ENCODE measurements around the gene CRACR2B.

CRACR2B gene

DNA sequence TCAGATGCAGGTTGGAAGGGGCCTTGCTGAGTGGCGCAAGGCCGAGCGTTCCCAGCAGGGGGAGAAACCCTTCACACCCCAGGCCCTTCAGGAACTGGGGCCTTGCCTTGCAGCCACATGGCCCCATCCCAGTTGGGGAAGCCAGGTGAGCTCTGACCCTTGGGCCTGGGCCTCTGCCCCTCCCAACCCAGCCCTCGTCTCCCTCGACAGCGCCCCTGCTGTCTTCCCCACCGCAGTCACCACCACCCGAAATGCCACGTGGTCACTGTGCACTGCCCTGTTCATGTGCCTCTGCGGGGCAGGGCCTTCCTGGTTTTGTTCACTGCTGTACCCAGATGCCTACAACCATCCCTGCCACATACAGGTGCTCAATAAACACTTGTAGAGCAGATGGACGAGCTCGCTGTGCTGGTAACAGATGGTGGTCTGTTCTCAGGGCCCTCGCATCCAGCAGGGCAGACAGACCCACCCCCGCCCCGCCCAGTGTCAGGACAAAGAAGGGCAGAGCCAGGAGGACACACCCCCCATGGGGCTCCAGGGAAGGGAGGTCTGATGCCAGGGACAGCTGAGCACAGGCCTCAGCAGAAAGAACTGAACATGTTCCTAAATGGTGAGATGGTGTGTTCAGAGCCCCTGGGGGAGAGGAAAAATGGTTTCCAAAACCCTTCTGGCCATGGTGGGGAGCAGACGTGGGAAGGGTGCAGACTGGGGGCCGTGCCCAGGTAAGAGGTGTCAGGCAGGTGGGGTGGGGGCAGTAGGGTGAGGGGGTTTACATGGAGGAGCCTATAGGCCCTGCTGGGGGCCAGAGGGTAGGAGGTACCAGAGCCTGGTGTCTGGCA is 10.9 kb downstream of the CRACR2B start:
- no peaks in the 10 kb centered on the region for H3K9me2 ChIP-seq (replicated peaks; ENCODE audit: insufficient read depth, low read length)
- no peak overlapping the region for H3K4me2 ChIP-seq (ENCODE audit: low read depth, low read length)
- DNase-seq = no peak
- H3K27me3 ChIP-seq (replicated peaks; ENCODE audit: insufficient read depth, low read length) = peaks cover 7% of the 10 kb centered on the region
- no peak for TF ChIP-seq CTCF (IDR thresholded peaks at IDR 0.05; ENCODE audit: low read length)
- TF ChIP-seq EZH2 (optimal IDR thresholded peaks at IDR 0.05; ENCODE audit: low read depth, low read length) = no peak
- TF ChIP-seq EZH2phosphoT487 (IDR thresholded peaks at IDR 0.05; ENCODE audit: low read length) = no peak
- no peak overlapping the region for H3K27ac ChIP-seq (ENCODE audit: low read length)
- H3F3A ChIP-seq (ENCODE audit: insufficient read depth, low read length) = no peaks in the 10 kb centered on the region
- peaks cover 33% of the 10 kb centered on the region for H3K79me2 ChIP-seq (ENCODE audit: low read length)
- H4K20me1 ChIP-seq (ENCODE audit: insufficient read depth, low read length) = peaks cover 9% of the 10 kb centered on the region
- no peak overlapping the region for H2AFZ ChIP-seq (ENCODE audit: low read length)
- H3K4me1 ChIP-seq (ENCODE audit: low read length) = peaks cover 13% of the 10 kb centered on the region
- H3K9ac ChIP-seq (ENCODE audit: low read length) = no peak overlapping the region
- H3K36me3 ChIP-seq (replicated peaks; ENCODE audit: insufficient read depth, low read length) = 0 out of 2 replicates have a peak, but pooled peaks cover 4% of the 10 kb centered on the region
- no peaks in the 10 kb centered on the region for H3K9me3 ChIP-seq (replicated peaks; ENCODE audit: insufficient read depth, low read length)
- H3K4me3 ChIP-seq (ENCODE audit: low read length) = no peak overlapping the region

DNA sequence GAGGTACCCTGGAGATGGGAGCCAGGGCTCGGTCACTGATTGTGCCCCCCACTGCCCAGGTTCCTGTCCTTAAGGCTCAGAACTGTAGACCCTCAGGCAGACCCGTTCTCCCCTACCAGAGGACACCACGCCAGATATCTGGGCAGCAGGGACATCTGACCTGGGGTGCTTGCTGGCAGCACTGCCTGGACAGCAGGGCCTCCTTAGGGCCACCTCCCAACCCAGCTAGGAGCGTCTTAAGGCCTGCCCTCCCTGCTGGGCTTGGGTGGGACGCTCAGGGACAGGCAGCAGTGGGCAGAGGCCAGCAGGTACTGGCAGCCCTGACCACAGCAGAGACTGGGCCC is 11.5 kb downstream of the CRACR2B start:
- H3K9ac ChIP-seq (ENCODE audit: low read length) = no peak overlapping the region
- H3K27ac ChIP-seq (ENCODE audit: low read length) = no peak overlapping the region
- 0 out of 2 replicates have a peak, but pooled peaks cover 4% of the 10 kb centered on the region for H3K36me3 ChIP-seq (replicated peaks; ENCODE audit: insufficient read depth, low read length)
- H3K4me3 ChIP-seq (ENCODE audit: low read length) = no peak overlapping the region
- no peaks in the 10 kb centered on the region for H3K9me2 ChIP-seq (replicated peaks; ENCODE audit: insufficient read depth, low read length)
- no peaks in the 10 kb centered on the region for H3F3A ChIP-seq (ENCODE audit: insufficient read depth, low read length)
- H3K79me2 ChIP-seq (ENCODE audit: low read length) = peaks cover 31% of the 10 kb centered on the region
- H4K20me1 ChIP-seq (ENCODE audit: insufficient read depth, low read length) = peaks cover 9% of the 10 kb centered on the region
- no peak overlapping the region for H2AFZ ChIP-seq (ENCODE audit: low read length)
- no peak for DNase-seq
- H3K27me3 ChIP-seq (replicated peaks; ENCODE audit: insufficient read depth, low read length) = peaks cover 13% of the 10 kb centered on the region
- H3K9me3 ChIP-seq (replicated peaks; ENCODE audit: insufficient read depth, low read length) = no peaks in the 10 kb centered on the region
- TF ChIP-seq CTCF (IDR thresholded peaks at IDR 0.05; ENCODE audit: low read length) (no peak), EZH2phosphoT487 (IDR thresholded peaks at IDR 0.05; ENCODE audit: low read length) (no peak), EZH2 (optimal IDR thresholded peaks at IDR 0.05; ENCODE audit: low read depth, low read length) (no peak)
- peaks cover 10% of the 10 kb centered on the region for H3K4me1 ChIP-seq (ENCODE audit: low read length)
- H3K4me2 ChIP-seq (ENCODE audit: low read depth, low read length) = no peak overlapping the region

DNA sequence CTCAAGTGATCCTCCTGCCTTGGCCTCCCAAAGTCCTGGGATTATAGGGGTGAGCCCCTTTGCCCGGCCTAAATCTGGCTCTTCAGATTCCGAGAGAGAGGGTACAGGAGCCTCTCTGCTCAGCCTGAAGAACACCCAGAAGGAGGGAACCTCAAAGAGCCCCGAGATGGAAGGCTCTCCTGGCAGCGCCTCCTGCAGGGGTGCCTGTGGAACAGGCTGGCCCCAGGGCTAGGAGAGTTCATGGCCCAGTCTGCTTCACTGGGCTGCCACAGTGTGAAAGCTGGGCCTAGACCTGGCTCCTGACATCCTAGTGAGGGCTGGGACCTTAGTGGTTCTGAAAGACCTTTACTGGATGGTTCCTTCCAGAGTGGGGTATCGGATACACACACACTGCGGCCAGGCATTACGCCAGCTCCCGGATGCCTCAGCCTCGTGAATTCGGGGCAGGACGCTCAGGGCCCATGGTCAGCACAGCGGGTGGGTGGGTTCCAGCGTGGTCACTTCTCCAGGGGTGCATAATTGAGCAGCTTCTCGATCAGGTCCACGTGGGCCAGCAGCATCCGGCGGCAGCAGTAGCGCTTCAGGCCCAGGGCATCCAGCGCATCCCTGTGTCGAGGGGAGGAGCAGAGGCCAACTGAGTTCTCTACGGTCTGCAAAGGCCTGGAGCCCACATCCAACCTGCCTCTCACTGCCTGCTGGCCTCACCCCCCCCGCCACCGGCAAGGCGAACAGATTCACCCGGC is 12.3 kb downstream of the CRACR2B start:
- Histone ChIP-seq H3K27ac (ENCODE audit: low read length) (no peak overlapping the region), H3K9me2 (replicated peaks; ENCODE audit: insufficient read depth, low read length) (no peaks in the 10 kb centered on the region), H3F3A (ENCODE audit: insufficient read depth, low read length) (no peaks in the 10 kb centered on the region), H3K36me3 (replicated peaks; ENCODE audit: insufficient read depth, low read length) (0 out of 2 replicates have a peak, but pooled peaks cover 4% of the 10 kb centered on the region), H2AFZ (ENCODE audit: low read length) (no peak overlapping the region), H3K4me2 (ENCODE audit: low read depth, low read length) (no peak overlapping the region), H3K9me3 (replicated peaks; ENCODE audit: insufficient read depth, low read length) (no peaks in the 10 kb centered on the region), H4K20me1 (ENCODE audit: insufficient read depth, low read length) (peaks cover 9% of the 10 kb centered on the region), H3K4me3 (ENCODE audit: low read length) (no peak overlapping the region), H3K4me1 (ENCODE audit: low read length) (peaks cover 10% of the 10 kb centered on the region), H3K27me3 (replicated peaks; ENCODE audit: insufficient read depth, low read length) (peaks cover 18% of the 10 kb centered on the region), H3K9ac (ENCODE audit: low read length) (no peak overlapping the region), H3K79me2 (ENCODE audit: low read length) (peaks cover 31% of the 10 kb centered on the region)
- peak; percentile 25 for TF ChIP-seq CTCF (IDR thresholded peaks at IDR 0.05; ENCODE audit: low read length)
- no peak for TF ChIP-seq EZH2 (optimal IDR thresholded peaks at IDR 0.05; ENCODE audit: low read depth, low read length)
- no peak for TF ChIP-seq EZH2phosphoT487 (IDR thresholded peaks at IDR 0.05; ENCODE audit: low read length)
- DNase-seq = no peak
